Measurements from ENCODE around the gene AHI1.

DNA sequence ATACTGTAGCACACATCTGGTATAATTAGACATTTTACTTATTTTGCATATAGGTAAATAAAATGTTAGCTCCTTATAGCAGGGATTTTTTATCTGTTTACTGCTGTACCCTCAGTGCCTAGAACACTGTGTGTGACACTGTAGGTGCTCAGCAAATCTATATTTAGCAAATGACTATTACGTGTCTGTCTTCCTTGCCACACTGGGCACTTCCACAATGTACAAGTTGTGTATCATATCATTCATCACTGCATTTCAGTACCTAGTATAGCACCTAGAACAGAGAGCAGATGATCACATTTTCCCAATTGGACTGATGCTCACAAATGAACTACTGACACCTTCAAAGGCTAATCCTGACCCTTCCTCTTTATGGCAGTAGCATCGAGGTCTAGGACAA is 200.8 kb downstream of the AHI1 start:
- TF ChIP-seq CTCF (conservative IDR thresholded peaks at IDR 0.05; ENCODE audit: low read length) (no peak), EZH2phosphoT487 (IDR thresholded peaks at IDR 0.05; ENCODE audit: borderline replicate concordance, low read depth, low read length) (no peak)
